Umbilical cord (tissue), 2 donors: Measurements from ENCODE around the gene MAN1C1. TPM values are rescaled to one million over a fixed set of nuclear protein-coding genes. Genes with fewer than 3 reads are reported as not detected.
"Not testable (repeated sequence)": the region's sequence is repeated elsewhere in the genome, so short reads cannot be mapped to it uniquely, and the experiment has no call there.

Experiments
- DNase-seq: peaks from one replicate; pipeline ENCODE4 v3.0.0-alpha.2; 2015; ENCODE audit warnings: low spot score
- total RNA-seq: library from RNA; depleted of rRNA; stranded (reverse); fragments of >200 nt; gene quantifications from one replicate; pipeline ENCODE4 v1.2.3, GENCODE V29; 2014; ENCODE audit warnings: low replicate concordance; ENCODE audit not compliant: insufficient read depth

The MAN1C1 gene
- total RNA-seq, 1 donor from 2014 or later: 16.9 TPM

- DNase-seq: no peak
These were observed 32.8 kb upstream of the MAN1C1 start for GRCh38 chr1:25583519-25584370.

- no peak for DNase-seq
These were observed 30.4 kb upstream of the MAN1C1 start for GRCh38 chr1:25586181-25586588.

- no peak for DNase-seq
These were observed 29.3 kb upstream of the MAN1C1 start for GRCh38 chr1:25587290-25587689.

- DNase-seq: not testable (repeated sequence)
These were observed 28.4 kb upstream of the MAN1C1 start for GRCh38 chr1:25588224-25588623.

- DNase-seq: not testable (repeated sequence)
These were observed 27.8 kb upstream of the MAN1C1 start for GRCh38 chr1:25588786-25589185.

- DNase-seq: peak; percentile 48
These were observed 26.3 kb upstream of the MAN1C1 start for GRCh38 chr1:25590096-25590824.

- no peak for DNase-seq
These were observed 22.7 kb upstream of the MAN1C1 start for GRCh38 chr1:25593861-25594260.

GRCh38 chr1:25594971-25595370 is 21.6 kb upstream of the MAN1C1 start:
- DNase-seq: no peak

GRCh38 chr1:25596641-25597040 is 19.9 kb upstream of the MAN1C1 start:
- not testable (repeated sequence) for DNase-seq

- no peak for DNase-seq
These were observed 17.7 kb upstream of the MAN1C1 start for GRCh38 chr1:25598879-25599278.

GRCh38 chr1:25599969-25600610 is 16.5 kb upstream of the MAN1C1 start:
- no peak for DNase-seq

- not testable (repeated sequence) for DNase-seq
These were observed 15.5 kb upstream of the MAN1C1 start for GRCh38 chr1:25600971-25601699.

GRCh38 chr1:25603779-25604538 is 12.6 kb upstream of the MAN1C1 start:
- not testable (repeated sequence) for DNase-seq

GRCh38 chr1:25607123-25607522 is 9.5 kb upstream of the MAN1C1 start:
- no peak for DNase-seq

- peak; percentile 82 for DNase-seq
These were observed 8.0 kb upstream of the MAN1C1 start for GRCh38 chr1:25608488-25609178.

- DNase-seq: peak; percentile 74
These were observed 6.7 kb upstream of the MAN1C1 start for GRCh38 chr1:25609921-25610320.

GRCh38 chr1:25610822-25611630 is 5.6 kb upstream of the MAN1C1 start:
- no peak for DNase-seq

GRCh38 chr1:25611843-25612242 is 4.7 kb upstream of the MAN1C1 start:
- DNase-seq: no peak

- no peak for DNase-seq
These were observed 4.2 kb upstream of the MAN1C1 start for GRCh38 chr1:25612421-25612820.
